OCI-M1 (cell line): Measurements from ENCODE around the gene NXPH3.

ENCODE experiments used
- DNase-seq: peaks from one replicate; lab custom pipeline; 2025; lab: John Stamatoyannopoulos, UW

The NXPH3 gene

GRCh38 chr17:49629447-49629846, 53.8 kb downstream of the NXPH3 start:
- DNase-seq, result no peak

GRCh38 chr17:49630113-49630900, 54.6 kb downstream of the NXPH3 start:
- DNase-seq, result no peak

- no peak for DNase-seq
These were observed 55.8 kb downstream of the NXPH3 start for GRCh38 chr17:49631496-49631895.
